HG02943 (cell line): ENCODE measurements around the gene DEPDC1B.
"Not testable (repeated sequence)": the region's sequence is repeated elsewhere in the genome, so short reads cannot be mapped to it uniquely, and the experiment has no call there.

Experiments used
- ATAC-seq: cut with Tn5 transposase; IDR thresholded peaks from one replicate; pipeline ENCODE4 v1.9.1; 2021; ENCODE audit warnings: mild to moderate bottlenecking, low read depth, moderate library complexity; ENCODE audit not compliant: unreplicated experiment

Gene DEPDC1B

GRCh38 chr5:60701321-60701968 is 1.5 kb upstream of the DEPDC1B start:
- ATAC-seq: no peak

GRCh38 chr5:60700416-60700757 is 421 bp upstream of the DEPDC1B start:
- ATAC-seq: peak; percentile 28

DNA sequence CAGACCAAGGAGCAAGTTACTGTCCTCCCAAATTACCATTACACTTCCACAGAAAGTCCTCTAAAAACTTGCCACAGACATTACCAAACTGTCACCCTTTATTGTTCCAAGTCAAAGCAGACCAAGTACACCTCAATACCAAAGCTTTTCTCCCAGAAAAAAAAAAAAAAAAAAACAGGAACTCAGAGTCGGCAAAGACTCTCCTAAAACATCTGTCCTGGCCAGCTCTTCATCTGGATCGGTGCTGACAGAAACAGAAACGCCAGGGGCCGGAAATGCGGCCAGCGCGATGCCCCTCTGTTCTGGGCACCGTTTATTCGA is 718 bp downstream of the DEPDC1B start:
- no peak for ATAC-seq

DNA sequence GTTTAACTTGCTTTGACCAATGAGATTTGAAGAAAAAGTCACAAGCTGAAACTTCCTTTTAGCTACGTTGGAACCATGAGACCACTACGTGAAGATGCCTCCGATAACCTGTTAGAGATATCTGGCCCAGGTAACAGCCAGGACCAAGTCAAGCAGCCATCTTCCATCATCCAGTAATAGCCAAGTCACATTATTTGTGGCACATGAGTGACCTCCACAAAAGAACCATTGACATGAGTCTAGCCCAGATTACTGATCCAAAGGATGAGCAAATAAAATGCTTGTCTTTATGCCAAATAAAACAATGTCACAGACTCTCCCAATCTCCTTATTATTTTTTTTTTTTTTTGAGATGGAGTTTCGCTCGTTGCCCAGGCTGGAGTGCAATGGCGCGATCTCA is 1.6 kb downstream of the DEPDC1B start:
- no peak for ATAC-seq

- ATAC-seq: no peak
These were observed 9.6 kb downstream of the DEPDC1B start for GRCh38 chr5:60690326-60690725.

DNA sequence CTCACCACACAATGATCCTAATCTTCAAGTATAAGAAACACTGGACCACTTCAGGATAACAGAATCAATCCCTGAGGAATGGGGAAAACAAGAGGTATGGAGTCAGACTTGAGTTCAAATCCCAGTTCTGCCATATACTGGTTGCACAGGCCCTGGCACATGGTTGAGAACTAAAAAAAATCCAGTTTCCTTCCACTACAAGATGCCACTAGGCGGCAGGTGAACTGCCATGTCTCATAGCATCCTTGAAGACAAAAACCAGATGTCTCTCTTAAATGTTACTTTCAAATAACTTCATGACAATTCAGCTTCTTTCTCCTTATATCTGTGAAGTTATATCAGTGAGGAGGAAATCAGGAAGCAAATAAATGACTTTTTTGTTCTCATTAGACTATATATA is 11.0 kb downstream of the DEPDC1B start:
- no peak for ATAC-seq

- peak; percentile 86 for ATAC-seq
These were observed 11.8 kb downstream of the DEPDC1B start for GRCh38 chr5:60687927-60688720.

- no peak for ATAC-seq
These were observed 13.8 kb downstream of the DEPDC1B start for GRCh38 chr5:60686157-60686556.

GRCh38 chr5:60685700-60686099 is 14.3 kb downstream of the DEPDC1B start:
- no peak for ATAC-seq

DNA sequence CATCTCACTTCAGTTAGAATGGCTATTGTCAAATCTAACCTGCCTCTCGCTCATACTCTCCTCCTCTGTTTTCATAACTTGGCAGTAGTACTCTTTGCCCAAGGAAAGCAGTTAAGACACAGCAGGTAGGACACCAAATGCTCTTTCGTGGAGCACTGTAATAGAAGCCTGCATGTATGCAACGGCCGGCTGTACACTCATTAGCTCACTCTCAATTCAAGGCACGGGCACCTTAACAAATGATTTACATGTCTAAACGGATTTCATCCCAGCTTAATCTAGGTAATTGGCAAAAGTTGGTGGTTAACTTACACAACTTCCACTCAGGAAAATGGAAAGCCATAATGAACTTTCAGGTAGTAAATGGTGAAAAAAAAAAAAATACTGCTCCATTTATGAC is 14.9 kb downstream of the DEPDC1B start:
- no peak for ATAC-seq

DNA sequence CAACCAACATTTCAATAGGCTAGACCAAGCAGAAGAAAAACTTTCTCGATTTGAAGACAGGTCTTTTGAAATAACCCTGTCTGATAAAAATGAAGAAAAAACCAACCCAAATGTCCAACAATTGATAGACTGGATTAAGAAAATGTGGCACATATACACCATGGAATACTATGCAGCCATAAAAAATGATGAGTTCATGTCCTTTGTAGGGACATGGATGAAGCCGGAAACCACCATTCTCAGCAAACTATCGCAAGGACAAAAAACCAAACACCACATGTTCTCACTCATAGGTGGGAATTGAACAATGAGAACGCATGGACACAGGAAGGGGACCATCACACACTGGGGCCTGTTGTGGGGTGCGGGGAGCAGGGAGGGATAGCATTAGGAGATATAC is 18.0 kb downstream of the DEPDC1B start:
- not testable (repeated sequence) for ATAC-seq

- no peak for ATAC-seq
These were observed 20.1 kb downstream of the DEPDC1B start for GRCh38 chr5:60679816-60680215.

DNA sequence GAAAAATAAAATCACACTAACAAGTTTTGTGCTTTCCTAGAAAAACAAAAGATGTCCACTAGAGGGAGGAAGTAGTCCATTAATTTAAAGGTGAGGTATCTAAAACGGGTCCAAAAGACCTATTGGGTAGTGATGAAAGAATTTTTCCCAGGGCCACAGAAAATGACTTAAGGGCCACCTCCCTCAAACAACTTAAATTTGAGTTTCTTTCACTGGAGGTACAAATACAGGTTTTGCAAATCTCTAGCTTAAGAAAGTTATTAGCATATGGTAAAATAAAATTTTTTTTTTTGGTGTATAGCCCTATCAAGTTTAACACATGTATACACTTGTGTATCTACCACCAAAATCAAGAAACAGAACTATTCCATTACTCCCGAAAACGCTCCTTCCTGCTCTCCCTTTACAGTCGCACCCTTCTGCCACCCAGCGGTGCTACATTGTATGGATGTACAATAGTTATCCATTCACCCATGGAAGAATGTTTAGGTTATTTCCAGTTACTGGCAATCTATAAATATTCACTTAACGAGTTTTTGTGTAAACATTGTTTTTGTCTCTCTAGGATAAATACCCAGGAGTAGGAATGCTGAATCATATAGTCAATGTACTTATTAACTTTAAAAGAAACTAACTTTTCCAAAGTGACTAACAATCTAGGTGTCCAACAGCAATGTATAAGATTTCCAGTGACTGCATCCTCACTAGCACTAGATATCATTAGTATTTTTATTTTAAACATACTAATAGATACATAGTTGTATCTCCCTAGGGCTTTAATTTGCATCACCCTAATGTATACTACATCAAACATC is 21.9 kb downstream of the DEPDC1B start:
- peak; percentile 54 for ATAC-seq

- no peak for ATAC-seq
These were observed 24.7 kb downstream of the DEPDC1B start for GRCh38 chr5:60675286-60675685.

GRCh38 chr5:60674251-60675069 is 25.5 kb downstream of the DEPDC1B start:
- no peak for ATAC-seq

GRCh38 chr5:60673334-60673733 is 26.6 kb downstream of the DEPDC1B start:
- ATAC-seq: no peak

DNA sequence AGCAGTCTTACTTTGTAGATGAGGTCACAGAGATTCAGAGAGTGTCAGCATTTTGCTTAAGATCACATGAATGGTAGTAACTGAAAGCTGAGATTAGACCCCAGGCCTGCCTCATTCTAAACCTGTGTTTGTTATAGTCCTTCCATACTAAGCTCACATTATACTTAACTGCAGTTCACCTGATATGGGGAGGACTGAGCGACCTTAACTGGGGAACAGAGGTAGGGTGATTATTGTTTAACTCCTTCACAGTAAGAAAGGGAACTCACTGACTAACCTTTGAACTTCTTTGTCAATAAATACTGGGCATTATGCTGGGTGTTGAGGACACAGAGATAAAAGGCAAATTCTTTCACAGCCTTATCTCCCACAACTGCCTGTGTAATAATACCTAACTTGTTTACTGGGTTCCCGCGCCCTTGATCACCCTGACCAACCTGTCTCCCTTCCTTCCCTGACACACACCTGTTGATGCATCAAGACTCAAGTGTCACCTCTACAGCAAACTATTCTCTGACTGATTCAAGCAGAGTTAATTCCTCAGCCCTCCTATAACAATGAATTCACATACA is 27.2 kb downstream of the DEPDC1B start:
- no peak for ATAC-seq

DNA sequence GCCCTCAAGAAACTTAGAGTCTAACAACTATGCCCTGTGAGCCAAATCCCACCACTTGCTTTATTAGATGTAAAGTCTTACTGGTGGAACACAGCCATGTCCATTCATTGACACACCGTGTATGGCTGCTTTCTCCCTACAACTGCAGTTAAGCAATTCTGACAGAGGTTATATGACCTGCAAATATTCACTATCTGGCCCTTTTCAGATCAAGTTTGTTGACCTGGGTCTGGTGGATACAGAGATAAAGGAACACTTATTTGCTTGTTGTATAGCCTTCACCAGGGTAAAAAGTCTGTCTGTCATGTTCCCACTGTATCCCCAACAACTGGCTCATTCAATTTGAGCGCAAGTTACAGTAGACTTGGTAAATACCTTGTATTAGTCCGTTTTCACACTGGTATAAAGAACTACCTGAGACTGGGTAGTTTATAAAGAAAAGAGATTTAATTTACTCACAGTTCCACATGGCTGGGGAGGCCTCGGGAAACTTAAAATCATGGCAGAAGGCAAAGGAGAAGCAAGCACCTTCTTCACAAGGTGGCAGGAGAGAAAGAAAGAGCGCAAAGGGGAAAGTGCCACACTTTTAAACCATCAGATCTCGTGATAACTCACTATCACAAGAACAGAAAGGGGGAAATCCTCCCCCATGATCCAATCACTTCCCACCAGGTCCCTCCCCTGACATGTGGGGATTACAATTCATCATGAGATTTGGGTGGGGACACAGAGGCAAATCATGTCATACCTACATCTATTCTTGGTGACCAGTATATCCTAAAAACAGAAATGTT is 27.9 kb downstream of the DEPDC1B start:
- no peak for ATAC-seq

DNA sequence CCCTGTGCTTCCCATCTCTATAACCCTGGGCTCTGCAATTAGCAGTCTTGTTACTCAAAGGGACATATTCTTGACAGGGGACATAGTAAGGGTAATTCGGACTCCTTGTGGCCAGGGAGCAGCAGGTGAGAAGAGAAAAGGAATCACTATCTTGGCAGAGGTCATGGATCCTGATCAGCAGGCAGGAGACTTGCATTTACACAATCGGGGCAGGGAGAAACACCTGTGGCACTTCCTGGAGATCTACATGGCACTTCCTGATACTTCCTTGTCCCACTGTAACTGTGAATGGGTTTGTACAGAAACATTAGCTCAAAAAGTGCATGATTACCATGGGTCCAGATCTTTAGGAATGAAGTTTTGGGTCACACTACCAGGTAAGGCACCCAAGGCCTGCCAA is 29.2 kb downstream of the DEPDC1B start:
- ATAC-seq: no peak
